Activated CD4-positive, alpha-beta T cell treated with anti-CD3 and anti-CD28 coated beads for 36 hours (primary cell): ENCODE results near the gene SPHK2. TPM values are rescaled to one million over a fixed set of nuclear protein-coding genes. Genes with fewer than 3 reads are reported as not detected.

Source experiments
- ATAC-seq: fragments of 200-7000 bp; cut with Tn5 transposase; one replicate; pipeline ENCODE4 v1.10.0; 2021; ENCODE audit warnings: mild to moderate bottlenecking, moderate library complexity
- CTCF ChIA-PET: fragments of 350-600 bp; sonication (Branson Sonifier 250); formaldehyde crosslinking; loops from one replicate; lab custom pipeline; 2021; ENCODE audit warnings: antibody characterized with exemption; lab: Charles Lee
- POLR2A ChIA-PET: fragments of 350-600 bp; sonication (Branson Sonifier 250); formaldehyde crosslinking; loops from one replicate; lab custom pipeline; 2021; ENCODE audit warnings: antibody characterized with exemption, inconsistent platforms; lab: Charles Lee
- DNase-seq: peaks from one replicate; pipeline ENCODE4 v3.0.0-alpha.2; 2020
- H3K27ac Mint-ChIP-seq: one replicate; pipeline ENCODE4 v1.8.0; 2021; ENCODE audit warnings: mixed read lengths
- H3K27me3 Mint-ChIP-seq: one replicate; pipeline ENCODE4 v1.8.0; 2021; ENCODE audit warnings: mixed read lengths
- H3K36me3 Mint-ChIP-seq: one replicate; pipeline ENCODE4 v1.8.0; 2021; ENCODE audit warnings: low read depth, mixed read lengths
- H3K4me1 Mint-ChIP-seq: one replicate; pipeline ENCODE4 v1.8.0; 2021; ENCODE audit warnings: mixed read lengths
- H3K4me3 Mint-ChIP-seq: one replicate; pipeline ENCODE4 v1.8.0; 2021; ENCODE audit warnings: mild to moderate bottlenecking, moderate library complexity, mixed read lengths
- H3K9me3 Mint-ChIP-seq: one replicate; pipeline ENCODE4 v1.8.0; 2021; ENCODE audit warnings: low read depth, mixed read lengths
- intact Hi-C, 2 experiments: fragments of 100-400 bp; cut with DNase I in 1 of 2; cut with micrococcal nuclease in 1 of 2; formaldehyde crosslinking; loops; one replicate each; pipeline versions ENCODE4 v1.14.2 to v1.15.1; 2022 to 2024; cut with DNase I, micrococcal nuclease
- total RNA-seq, 2 experiments: library from RNA; stranded (reverse); gene quantifications; one replicate each; pipeline ENCODE4 v1.2.3, GENCODE V29; 2021

The SPHK2 gene
- total RNA-seq, 2 experiments from 2014 or later, result 27.0 TPM

DNA sequence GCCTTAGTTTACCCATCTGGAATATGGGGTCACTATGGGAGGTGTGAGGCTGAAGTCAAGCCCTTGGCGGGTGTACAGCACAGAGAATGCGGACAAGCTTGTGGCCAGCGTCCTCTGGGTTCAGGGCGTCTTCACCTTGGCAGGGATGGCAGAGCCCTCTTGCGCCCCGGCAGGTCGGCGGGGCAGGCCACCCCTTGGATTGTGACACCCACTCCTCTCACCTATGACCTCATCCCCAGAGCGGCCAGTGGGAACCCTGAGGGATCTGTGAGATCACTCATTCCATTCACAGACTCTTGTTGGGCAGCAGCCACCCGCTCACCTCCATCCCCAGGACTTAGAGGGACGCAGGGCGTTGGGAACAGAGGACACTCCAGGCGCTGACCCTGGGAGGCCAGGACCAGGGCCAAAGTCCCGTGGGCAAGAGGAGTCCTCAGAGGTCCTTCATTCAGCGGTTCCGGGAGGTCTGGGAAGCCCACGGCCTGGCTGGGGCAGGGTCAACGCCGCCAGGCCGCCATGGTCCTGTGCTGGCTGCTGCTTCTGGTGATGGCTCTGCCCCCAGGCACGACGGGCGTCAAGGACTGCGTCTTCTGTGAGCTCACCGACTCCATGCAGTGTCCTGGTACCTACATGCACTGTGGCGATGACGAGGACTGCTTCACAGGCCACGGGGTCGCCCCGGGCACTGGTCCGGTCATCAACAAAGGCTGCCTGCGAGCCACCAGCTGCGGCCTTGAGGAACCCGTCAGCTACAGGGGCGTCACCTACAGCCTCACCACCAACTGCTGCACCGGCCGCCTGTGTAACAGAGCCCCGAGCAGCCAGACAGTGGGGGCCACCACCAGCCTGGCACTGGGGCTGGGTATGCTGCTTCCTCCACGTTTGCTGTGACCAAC lies 12.6 kb upstream of the SPHK2 start, which contains the start of gene SPACA4:
Gene SPACA4 (plus strand): TSS at position 280 of the 896 bp plus-strand sequence. CDS start 237 bp downstream, at position 517.
- Mint-ChIP-seq H3K36me3 (peaks cover 3% of the 10 kb centered on the region), H3K27me3 (no peaks in the 10 kb centered on the region), H3K9me3 (no peaks in the 10 kb centered on the region), H3K27ac (no peak within 1 kb of the TSS), H3K4me1 (peaks cover 3% of the 10 kb centered on the region), H3K4me3 (no peak within 1 kb of the TSS)
- POLR2A ChIA-PET, result interaction anchor here (1.2 kb wide), 1 partner anchor 285 kb away, joined by 5 read pairs; a partner anchor contains a TSS
- intact Hi-C loops, result no loop called here
- DNase-seq (no peak), ATAC-seq (no peak)
- CTCF ChIA-PET, result interaction anchor here (0.8 to 3.2 kb wide), 3 partner anchors 22 to 116 kb away, joined by 3 to 35 read pairs (median 5); no protein-coding TSS in a partner anchor

DNA sequence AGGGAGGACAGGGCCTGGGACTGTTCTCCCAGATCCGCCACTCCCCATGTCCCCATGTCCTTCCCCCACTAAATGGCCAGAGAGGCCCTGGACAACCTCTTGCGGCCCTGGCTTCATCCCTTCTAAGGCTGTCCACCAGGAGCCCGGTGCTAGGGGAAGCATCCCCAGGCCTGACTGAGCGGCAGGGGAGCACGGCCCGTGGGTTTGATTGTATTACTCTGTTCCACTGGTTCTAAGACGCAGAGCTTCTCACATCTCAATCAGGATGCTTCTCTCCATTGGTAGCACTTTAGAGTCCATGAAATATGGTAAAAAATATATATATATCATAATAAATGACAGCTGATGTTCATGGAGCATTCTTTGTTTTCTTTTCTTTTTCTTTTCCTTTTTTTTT lies 11.9 kb upstream of the SPHK2 start:
- ChIA-PET POLR2A (interaction anchor here (2.5 kb wide), 1 partner anchor 12 kb away, joined by 8 read pairs; the partner anchor contains the start of genes RPL18 and SPHK2), CTCF (interaction anchor here (0.8 to 3.2 kb wide), 3 partner anchors 23 to 117 kb away, joined by 3 to 35 read pairs (median 5); no protein-coding TSS in a partner anchor)
- DNase-seq (no peak), ATAC-seq (no peak)
- Mint-ChIP-seq H3K36me3 (peaks cover 3% of the 10 kb centered on the region), H3K9me3 (no peaks in the 10 kb centered on the region), H3K4me3 (no peak overlapping the region), H3K4me1 (peaks cover 3% of the 10 kb centered on the region), H3K27me3 (no peaks in the 10 kb centered on the region), H3K27ac (no peak overlapping the region)
- intact Hi-C loops, result no loop called here

DNA sequence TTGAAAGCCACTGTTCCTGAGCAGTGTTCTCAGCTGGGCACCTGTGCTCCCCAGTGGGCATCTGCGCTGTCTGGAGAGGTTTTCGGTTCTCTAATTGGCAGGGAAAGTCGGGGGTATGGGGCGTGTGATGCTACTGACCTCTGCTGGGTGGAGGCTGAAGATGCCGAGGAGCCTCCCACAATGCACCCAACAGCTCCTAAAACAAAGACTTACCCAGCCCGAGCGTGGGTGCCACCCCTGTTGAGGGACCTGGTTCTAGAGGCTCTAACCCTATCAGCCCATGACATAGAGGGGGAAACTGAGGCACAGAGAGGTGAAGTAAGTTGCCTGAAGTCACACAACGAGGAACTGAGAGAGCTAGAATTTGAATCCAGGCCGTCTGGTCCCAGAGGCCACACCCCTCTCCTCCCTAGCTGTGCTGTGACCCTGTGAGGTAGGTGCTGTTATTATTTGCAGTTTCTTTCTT lies 10.5 kb upstream of the SPHK2 start:
- DNase-seq (peak; percentile 74), ATAC-seq (peak; percentile 86)
- Mint-ChIP-seq H3K9me3 (no peaks in the 10 kb centered on the region), H3K27me3 (no peaks in the 10 kb centered on the region), H3K4me1 (peaks cover 3% of the 10 kb centered on the region), H3K27ac (no peak overlapping the region), H3K4me3 (no peak overlapping the region), H3K36me3 (no peaks in the 10 kb centered on the region)
- intact Hi-C loops, result loop anchor here (1.0 kb wide), 2 partner anchors 103 to 119 kb away; no protein-coding TSS in a partner anchor
- POLR2A ChIA-PET, result interaction anchor here (0.6 to 2.5 kb wide), 6 partner anchors 8 to 350 kb away, joined by 3 to 8 read pairs (median 4); partner anchors contain the start of genes RPL18 and SPHK2
- CTCF ChIA-PET, result interaction anchor here (0.6 to 3.2 kb wide), 9 partner anchors 10 to 235 kb away, joined by 3 to 35 read pairs (median 7); partner anchors contain the start of genes RPL18 and SPHK2

DNA sequence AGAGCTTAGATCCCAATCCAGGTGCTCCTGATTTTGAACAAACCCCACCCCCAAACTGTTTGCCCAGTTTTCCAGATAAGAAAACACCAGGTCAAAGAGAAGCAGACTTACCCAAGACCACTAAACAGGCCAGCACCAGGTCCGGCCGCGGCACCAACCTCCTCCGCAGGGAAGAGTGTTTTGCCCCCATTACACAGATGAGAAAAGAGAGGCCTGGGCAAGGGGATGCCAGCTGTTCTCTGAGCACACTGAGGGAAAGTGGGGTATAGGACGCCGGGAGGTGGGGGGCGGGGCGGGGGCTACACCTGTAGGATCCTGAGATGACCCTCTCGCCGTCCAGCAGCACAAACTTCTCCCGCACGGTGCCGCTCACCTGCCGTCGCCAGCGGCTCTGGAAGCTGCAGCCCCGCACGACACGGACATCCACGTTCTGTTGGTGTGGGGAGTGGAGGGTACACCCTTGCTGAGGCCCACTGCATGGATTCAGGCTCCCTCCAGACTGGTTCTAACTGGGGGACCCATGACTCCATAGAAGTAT lies 9.7 kb upstream of the SPHK2 start:
- ATAC-seq, result no peak
- CTCF ChIA-PET, result interaction anchor here (0.7 to 3.2 kb wide), 7 partner anchors 15 to 123 kb away, joined by 3 to 35 read pairs (median 8); no protein-coding TSS in a partner anchor

DNA sequence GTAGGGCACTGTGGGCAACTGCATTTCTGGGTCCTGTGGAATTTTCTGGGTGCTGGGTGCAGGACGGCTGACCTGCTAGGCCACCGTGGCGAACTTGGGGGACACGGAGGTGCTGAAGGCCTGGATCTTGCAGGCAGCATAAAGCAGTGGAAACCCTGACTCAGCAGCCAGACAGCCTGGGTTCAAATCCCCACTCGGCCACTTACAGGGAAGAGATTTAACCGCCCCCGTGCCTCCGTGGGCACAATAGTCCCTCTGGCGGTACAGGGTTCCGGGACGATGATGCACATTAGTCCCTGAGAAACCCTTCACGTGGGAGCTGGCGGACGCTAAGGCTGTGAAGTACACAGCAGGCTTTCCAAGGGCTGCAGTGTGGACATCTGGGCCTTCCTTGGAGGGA lies 7.4 kb upstream of the SPHK2 start:
- H3K27ac Mint-ChIP-seq, result no peak overlapping the region
- POLR2A ChIA-PET, result no interaction called here
- intact Hi-C loops, result no loop called here
- no peaks in the 10 kb centered on the region for H3K27me3 Mint-ChIP-seq
- CTCF ChIA-PET, result interaction anchor here (0.7 kb wide), 1 partner anchor 1727 kb away, joined by 3 read pairs; no protein-coding TSS in a partner anchor
- ATAC-seq, result no peak
- no peak for DNase-seq
- no peak overlapping the region for H3K4me3 Mint-ChIP-seq
- peaks cover 14% of the 10 kb centered on the region for H3K4me1 Mint-ChIP-seq
- H3K9me3 Mint-ChIP-seq, result no peaks in the 10 kb centered on the region
- H3K36me3 Mint-ChIP-seq, result peaks cover 18% of the 10 kb centered on the region

More for the DNA sequence above, 9.7 kb upstream of the SPHK2 start:
- no peak overlapping the region for H3K27ac Mint-ChIP-seq
- POLR2A ChIA-PET, result interaction anchor here (1.2 to 2.5 kb wide), 2 partner anchors 9 to 116 kb away, joined by 3 to 8 read pairs; partner anchors contain the start of genes RPL18 and SPHK2
- intact Hi-C loops, result no loop called here
- H3K27me3 Mint-ChIP-seq, result no peaks in the 10 kb centered on the region
- H3K9me3 Mint-ChIP-seq, result no peaks in the 10 kb centered on the region
- DNase-seq, result no peak
- no peaks in the 10 kb centered on the region for H3K36me3 Mint-ChIP-seq
- peaks cover 3% of the 10 kb centered on the region for H3K4me1 Mint-ChIP-seq
- no peak overlapping the region for H3K4me3 Mint-ChIP-seq

DNA sequence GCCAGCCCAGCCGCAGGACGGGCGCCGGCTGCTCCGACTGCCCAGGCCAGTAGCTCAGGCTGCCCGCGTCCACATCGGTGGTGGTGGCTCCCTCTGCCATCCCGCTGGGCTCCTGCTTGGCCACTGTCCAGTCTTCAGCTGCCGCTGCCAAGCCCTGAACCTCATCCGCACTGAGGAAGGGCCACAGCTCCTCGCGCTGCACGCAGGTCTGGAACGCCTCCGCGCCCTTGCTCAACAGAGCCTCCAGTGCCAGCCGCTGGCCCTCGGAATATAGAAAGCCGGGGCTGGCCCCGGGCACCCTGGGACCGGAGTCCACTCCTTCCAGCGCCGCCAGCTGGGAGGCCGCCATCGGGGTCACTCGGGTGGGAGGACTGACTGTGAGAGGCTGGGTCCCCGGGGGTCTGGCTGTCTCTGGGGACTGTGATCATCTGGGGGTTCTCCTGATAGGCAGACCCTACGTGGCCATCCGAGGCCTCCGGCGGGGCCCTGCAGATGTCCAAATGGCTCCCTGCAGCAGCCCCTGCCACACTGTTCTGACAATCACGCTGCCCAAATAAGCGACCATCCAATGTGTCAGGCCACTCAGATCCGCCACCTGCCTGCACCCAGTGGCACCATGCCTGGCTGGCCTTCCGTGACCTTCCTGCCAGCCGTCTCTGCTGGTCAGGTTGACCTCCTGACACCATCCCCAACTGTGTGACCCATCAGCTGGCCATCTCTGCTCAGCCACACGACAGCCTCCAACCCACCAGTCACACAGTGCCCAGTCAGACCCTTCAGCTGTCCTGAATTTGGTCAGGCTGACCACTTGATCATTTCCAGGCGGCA lies 6.1 kb upstream of the SPHK2 start:
- CTCF ChIA-PET, result interaction anchor here (0.5 kb wide), 1 partner anchor 213 kb away, joined by 3 read pairs; no protein-coding TSS in a partner anchor
- no peaks in the 10 kb centered on the region for H3K27me3 Mint-ChIP-seq

DNA sequence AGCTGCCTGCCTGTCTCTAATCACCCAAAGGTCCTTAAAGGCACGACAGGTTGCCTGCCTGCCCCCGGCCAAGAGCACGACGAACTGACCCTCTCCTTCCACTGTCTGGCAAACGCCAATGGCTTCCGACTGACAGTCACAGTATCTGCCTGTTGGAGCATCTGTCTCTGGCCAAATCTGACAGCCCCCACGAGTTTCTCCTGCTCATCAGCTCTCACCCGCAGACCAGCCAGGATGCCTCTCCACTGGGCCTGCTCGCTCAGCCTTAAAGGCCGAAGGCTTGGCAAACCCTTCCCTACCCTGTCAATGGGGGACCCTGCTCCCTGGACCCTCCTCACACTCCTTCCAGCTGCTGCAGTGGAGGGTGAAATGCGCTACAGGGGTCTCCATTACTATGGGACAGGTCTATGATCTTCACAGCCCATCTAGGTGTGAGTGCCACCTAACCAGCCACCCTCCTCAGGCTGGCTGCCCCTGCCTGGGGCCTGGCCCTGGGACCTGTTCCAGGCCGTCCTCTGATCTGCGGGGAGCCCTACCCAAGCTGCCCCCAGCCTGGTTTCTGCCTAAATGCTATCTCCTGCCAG lies 5.4 kb upstream of the SPHK2 start:
- Mint-ChIP-seq H3K4me3 (no peak overlapping the region), H3K36me3 (peaks cover 38% of the 10 kb centered on the region), H3K27me3 (no peaks in the 10 kb centered on the region), H3K4me1 (peaks cover 21% of the 10 kb centered on the region), H3K9me3 (no peaks in the 10 kb centered on the region), H3K27ac (peak overlapping the region; percentile 25)
- ATAC-seq (no peak), DNase-seq (no peak)
- ChIA-PET POLR2A (interaction anchor here (0.6 to 2.4 kb wide), 4 partner anchors 8 to 112 kb away, joined by 3 to 7 read pairs (median 4); no protein-coding TSS in a partner anchor), CTCF (interaction anchor here (0.5 to 0.7 kb wide), 3 partner anchors 99 to 343 kb away, joined by 3 to 4 read pairs (median 4); no protein-coding TSS in a partner anchor)
- intact Hi-C loops, result no loop called here

More for the DNA sequence above, 6.1 kb upstream of the SPHK2 start:
- Mint-ChIP-seq H3K27ac (no peak overlapping the region), H3K36me3 (peaks cover 32% of the 10 kb centered on the region), H3K4me1 (peaks cover 24% of the 10 kb centered on the region), H3K4me3 (no peak overlapping the region), H3K9me3 (no peaks in the 10 kb centered on the region)
- POLR2A ChIA-PET, result interaction anchor here (0.7 to 2.4 kb wide), 3 partner anchors 8 to 18 kb away, joined by 3 to 7 read pairs (median 4); no protein-coding TSS in a partner anchor
- intact Hi-C loops, result no loop called here
- no peak for ATAC-seq
- DNase-seq, result no peak

DNA sequence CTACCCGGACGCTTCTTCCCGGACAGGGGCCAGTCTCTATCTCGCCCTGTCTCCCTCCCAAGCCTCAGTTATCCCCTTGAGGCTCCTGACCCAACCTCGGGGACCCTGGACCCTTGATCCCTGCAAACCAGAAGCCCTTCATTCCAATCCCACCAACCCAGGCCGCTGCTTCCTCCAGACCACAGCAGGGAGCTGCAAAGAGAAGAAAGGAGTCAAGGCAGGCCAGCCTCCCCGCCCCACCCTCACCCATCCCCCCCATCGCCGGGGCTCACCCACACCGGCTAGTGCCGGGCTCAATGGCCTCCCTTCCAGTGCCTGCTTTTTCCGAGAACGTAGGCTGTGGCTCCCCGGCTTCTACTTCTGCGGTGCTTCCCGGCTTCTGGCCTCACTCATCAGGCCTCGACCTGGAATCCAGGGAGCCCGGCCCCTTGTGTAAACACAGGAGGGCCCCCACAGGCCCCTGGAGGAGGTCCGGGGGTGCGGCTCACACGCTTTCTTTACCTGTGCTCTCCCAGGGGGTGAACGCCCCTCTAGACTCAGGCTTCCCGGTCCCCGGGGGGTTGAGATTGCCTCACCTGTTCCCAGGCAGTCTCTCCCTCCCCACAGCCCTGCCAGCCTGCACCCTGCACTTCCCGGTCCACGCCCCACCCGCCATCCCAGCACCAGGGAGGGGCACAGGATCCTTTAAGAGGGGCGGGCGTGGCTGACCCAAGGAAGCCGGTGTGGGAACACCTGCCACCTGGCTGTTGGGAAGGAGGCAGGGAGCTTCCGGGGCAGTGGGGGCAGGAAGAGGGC lies 4.7 kb upstream of the SPHK2 start, which contains the start of gene FAM83E:
Gene FAM83E (minus strand): TSS at position 641 of the 795 bp plus-strand sequence. CDS start 1,704 bp downstream, outside the sequence.
- Mint-ChIP-seq H3K4me1 (peaks cover 22% of the 10 kb centered on the region), H3K27ac (peak within 1 kb of the TSS; percentile 25), H3K27me3 (no peaks in the 10 kb centered on the region), H3K9me3 (no peaks in the 10 kb centered on the region), H3K4me3 (peak within 1 kb of the TSS; percentile 6), H3K36me3 (peaks cover 40% of the 10 kb centered on the region)
- ChIA-PET CTCF (interaction anchor here (0.6 to 0.7 kb wide), 2 partner anchors 98 to 343 kb away, joined by 4 read pairs; no protein-coding TSS in a partner anchor), POLR2A (interaction anchor here (0.6 to 2.4 kb wide), 7 partner anchors 9 to 121 kb away, joined by 3 to 7 read pairs (median 4); no protein-coding TSS in a partner anchor)
- peak; percentile 42 for DNase-seq
- intact Hi-C loops, result no loop called here
- no peak for ATAC-seq

DNA sequence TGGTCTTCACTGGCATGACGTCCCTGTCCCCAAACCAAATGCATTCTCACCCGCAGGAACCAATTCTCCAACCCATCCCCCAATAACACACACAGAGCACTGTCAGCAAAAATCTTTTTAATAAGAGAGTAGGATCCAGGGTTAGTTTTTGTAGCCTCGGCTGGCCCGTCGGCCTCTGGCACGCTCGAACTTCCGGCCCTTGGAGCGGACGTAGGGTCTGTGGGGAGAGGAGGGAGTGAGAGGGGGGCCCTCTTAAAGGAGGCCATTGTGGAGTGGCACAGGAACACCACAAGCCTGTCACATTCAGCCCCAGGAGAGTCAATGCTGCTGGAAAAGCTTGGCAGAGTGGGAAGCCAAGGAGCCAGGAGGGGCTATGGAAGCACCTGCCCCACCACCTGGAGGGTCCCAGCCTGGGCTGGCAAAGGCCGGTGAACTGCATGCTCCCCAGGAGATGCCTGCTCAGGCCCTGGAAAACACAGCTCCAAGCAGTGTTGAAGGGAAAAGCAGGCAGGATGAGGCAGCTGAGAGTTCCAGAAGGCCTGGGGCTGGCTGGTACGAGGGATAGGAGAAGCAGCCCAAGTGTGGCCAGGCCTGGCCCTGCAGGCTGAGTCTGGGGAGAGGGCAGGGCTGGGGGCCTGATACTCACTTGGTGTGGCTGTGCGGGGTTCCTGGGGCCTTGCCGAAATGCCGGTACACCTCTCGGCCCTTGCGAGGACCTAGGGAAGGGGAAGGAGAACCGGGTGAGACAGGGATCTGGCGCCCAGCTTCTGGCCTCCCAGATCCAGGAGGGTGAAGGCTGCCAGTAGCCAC lies 3.9 kb upstream of the SPHK2 start:
- DNase-seq (no peak), ATAC-seq (no peak)
- H3K4me3 Mint-ChIP-seq, result peak overlapping the region; percentile 6
- POLR2A ChIA-PET, result interaction anchor here (0.6 to 1.5 kb wide), 6 partner anchors 9 to 122 kb away, joined by 3 to 5 read pairs (median 3); no protein-coding TSS in a partner anchor
- no peaks in the 10 kb centered on the region for H3K27me3 Mint-ChIP-seq
- peaks cover 47% of the 10 kb centered on the region for H3K36me3 Mint-ChIP-seq
- peak overlapping the region; percentile 13 for H3K27ac Mint-ChIP-seq
- H3K4me1 Mint-ChIP-seq, result peaks cover 30% of the 10 kb centered on the region
- intact Hi-C loops, result no loop called here
- no peaks in the 10 kb centered on the region for H3K9me3 Mint-ChIP-seq
- CTCF ChIA-PET, result no interaction called here
